NT2/D1 (cell line): ENCODE data around the gene TXN2.

ENCODE experiments used
- SUZ12 ChIP-seq: IDR thresholded peaks from 2 replicates; pipeline ENCODE4 v1.6.1; 2011; ENCODE audit not compliant: insufficient read length, insufficient read depth; ENCODE audit errors: extremely low read depth
- YY1 ChIP-seq: IDR thresholded peaks from 2 replicates; pipeline ENCODE4 v1.6.1; 2011; ENCODE audit not compliant: insufficient read length, insufficient read depth
- ZNF274 ChIP-seq: IDR thresholded peaks from 2 replicates; pipeline ENCODE4 v1.6.1; 2011; ENCODE audit warnings: mild to moderate bottlenecking, low read depth, low read length

- no peak for TF ChIP-seq ZNF274
- TF ChIP-seq YY1, result no peak
- no peak for TF ChIP-seq SUZ12
These were observed at the start of gene TXN2 for GRCh38 chr22:36481393-36482168.
